GM21529 (cell line): Measurements from ENCODE around the gene SH3D19.

Experiments used
- ATAC-seq: cut with Tn5 transposase; IDR thresholded peaks from one replicate; pipeline ENCODE4 v1.9.1; 2021; ENCODE audit not compliant: unreplicated experiment

Gene SH3D19, protein sequence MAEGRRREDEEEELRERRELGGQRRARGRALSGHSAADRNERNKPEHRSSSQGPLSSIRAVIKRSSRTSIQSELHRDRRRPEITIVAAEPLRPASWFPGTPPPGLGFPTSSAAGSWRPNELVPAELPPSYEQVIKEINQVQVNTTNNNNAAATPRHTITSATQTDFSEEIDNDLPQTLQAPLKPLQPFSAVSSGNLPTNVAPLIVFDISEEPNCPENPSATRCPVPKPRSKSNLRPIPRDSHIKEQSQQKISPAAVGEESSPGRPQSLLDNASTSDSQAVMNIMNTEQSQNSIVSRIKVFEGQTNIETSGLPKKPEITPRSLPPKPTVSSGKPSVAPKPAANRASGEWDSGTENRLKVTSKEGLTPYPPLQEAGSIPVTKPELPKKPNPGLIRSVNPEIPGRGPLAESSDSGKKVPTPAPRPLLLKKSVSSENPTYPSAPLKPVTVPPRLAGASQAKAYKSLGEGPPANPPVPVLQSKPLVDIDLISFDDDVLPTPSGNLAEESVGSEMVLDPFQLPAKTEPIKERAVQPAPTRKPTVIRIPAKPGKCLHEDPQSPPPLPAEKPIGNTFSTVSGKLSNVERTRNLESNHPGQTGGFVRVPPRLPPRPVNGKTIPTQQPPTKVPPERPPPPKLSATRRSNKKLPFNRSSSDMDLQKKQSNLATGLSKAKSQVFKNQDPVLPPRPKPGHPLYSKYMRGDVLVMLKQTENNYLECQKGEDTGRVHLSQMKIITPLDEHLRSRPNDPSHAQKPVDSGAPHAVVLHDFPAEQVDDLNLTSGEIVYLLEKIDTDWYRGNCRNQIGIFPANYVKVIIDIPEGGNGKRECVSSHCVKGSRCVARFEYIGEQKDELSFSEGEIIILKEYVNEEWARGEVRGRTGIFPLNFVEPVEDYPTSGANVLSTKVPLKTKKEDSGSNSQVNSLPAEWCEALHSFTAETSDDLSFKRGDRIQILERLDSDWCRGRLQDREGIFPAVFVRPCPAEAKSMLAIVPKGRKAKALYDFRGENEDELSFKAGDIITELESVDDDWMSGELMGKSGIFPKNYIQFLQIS

DNA sequence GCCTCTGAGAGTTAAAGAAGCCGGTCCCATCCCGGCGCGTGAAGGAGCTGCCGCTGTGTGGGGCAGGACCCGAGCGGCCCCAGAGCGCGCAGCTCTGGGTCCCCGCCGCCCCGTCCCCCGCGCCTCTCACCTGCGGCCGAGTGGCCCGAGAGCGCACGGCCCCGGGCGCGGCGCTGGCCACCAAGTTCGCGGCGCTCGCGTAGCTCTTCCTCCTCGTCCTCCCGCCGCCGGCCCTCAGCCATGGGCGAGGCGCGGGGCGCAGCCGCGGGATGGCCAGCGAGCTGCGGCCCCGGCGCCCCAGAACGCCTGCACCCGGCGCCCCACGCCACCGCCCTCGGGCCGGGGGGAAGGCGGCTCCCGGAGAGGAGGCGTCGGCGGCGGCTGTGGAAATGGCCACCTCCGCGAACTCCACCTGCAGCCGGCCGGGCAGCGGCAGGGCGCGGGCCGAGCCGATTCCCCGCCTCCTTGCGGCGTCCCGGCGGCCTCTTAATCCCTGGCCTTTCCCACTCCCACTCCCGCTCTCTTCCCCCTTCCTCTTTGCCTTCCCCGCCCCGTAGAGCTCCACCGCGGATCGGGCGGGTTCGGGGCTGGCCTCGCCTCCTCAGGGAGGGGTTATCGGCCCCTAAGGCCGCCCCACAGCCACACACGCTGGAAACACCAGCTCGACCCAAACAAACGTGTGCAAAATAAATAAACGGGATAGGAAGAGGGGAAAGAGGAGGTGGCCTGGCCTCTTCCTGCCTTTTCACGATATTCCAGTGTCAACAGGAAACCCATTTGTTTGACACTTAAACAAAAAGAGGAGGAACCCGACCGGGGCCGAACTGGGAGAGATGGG, at the start of gene SH3D19:
TSS of gene SH3D19 (minus strand) at position 495 of the 838 bp plus-strand sequence. CDS start at position 242, 253 bp downstream.
- ATAC-seq: no peak

DNA sequence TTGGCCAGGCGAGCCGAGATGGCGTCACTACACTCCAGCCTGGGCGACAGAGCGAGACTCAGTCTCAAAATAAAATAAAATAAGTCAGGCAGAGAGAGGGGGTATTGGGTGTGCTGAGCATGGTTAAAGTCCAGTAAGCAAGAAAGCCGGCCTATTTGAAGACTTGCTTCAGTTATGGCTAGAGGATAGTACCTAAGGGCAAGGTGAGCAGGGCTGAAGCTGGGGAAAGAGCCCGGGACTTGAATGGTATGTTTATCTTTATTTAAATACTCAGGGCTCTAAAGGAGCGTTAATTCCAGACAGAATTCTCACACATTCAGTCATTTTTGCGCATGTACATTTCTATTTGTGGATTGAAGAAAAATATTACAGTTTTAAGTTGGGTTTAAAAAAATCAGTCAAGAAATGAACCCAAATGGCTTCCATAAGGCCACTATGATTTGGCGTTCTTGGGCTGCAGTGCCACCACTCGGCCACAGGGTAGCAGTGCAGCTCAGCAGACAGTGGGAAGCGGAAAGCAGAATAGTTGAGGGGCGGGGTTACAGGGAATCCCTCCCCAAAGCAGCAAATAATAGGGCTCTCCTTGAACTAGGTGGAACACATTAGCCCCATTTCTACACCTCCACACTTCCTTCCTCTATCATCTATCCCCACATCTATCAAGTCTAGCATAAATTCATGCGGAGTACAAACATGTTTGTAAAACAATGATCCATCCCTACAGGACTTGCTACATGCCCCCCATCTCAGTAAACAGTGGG, 37.2 kb upstream of the SH3D19 start:
- ATAC-seq: peak; percentile 99

DNA sequence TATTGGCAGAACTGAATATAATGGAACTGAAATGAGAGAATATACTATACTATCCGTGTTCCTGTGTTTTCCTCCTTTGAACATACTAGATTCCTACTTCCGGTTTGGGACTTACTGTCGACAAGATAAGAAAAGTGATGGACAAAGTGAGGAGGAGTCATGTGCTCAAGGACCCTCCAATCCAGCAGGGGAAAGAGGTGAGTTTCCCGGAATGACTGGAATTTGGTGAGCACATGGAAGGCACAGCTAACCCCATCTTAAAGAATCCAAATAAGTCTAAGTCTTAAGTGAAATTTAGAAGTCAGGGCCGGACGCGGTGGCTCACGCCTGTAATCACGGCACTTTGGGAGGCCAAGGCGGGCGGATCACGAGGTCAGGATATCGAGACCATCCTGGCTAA, 36.6 kb upstream of the SH3D19 start:
- no peak for ATAC-seq

DNA sequence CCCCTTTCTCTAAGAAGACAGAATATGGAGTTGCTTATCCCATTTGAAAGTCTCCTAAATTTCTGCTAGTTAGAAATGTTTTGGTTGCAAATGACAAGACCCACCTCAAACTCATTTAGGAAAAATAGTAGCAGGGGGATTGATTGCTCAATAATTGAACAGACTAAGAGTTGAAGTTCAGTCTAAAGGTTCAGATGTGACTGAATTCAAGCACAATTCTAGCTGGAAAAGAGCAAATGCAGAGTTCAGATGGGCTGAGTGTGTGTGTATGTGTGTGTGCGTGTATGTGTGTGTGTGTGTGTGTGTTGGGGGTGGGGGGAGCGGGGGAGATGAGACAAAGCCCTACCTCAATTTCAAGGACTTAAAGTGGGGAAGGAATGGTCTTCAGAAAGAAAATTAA, 35.7 kb upstream of the SH3D19 start:
- no peak for ATAC-seq

DNA sequence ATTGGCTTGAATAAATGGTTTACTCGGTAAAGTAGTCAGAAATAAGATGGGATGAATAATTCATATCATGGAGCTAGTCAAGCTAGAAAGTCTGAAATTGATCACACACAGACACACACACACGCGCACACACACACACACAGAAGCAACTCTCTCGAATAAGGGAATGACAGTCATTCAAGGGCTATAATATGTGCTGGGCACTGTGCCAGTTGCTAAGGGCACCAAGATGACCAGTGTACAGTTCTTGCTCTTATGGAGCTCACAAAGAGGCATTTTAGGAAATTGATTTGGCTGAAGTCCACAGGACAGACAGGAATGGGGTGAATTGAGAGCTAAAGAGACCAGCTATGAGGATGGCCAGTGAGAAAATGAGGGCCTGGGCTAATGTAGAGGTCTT, 34.2 kb upstream of the SH3D19 start:
- no peak for ATAC-seq

DNA sequence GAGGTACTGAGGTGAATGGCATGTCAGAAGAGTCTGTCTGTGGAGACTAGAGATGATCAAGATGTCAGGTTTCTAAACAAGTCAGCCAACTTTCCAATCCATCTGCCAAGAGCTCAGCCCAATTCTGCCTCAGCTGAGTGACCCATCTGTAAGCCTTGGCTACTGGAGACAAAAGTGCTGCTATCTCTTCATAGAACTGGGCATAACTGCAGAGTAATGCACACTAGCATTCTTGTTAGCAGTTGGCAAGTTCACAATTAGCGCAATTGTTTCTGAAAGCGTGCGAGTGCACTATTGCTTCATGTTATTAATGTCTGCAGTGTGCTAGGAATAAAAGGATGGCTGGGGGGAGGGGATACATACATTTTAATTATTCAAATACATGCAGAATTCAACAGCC, 32.9 kb upstream of the SH3D19 start:
- no peak for ATAC-seq

DNA sequence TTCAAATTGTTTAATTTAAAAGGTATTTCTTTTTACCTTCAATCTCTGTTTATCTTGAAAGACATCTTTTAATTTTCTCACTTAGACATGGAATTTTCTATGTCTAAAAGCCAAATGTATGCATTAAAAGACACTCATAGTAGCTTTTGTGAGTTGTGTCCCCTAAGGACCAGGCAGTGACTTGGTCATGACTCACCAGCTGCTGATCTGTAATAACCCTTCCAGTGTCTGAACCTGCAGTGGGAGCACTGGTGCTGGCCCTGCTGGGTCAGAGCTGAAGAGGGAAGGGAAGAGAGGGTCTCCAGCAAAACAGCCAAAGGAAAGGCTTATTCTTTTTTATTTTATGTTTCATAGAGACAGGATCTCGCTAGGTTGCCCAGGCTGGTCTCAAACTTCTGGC, 31.1 kb upstream of the SH3D19 start:
- ATAC-seq: no peak

DNA sequence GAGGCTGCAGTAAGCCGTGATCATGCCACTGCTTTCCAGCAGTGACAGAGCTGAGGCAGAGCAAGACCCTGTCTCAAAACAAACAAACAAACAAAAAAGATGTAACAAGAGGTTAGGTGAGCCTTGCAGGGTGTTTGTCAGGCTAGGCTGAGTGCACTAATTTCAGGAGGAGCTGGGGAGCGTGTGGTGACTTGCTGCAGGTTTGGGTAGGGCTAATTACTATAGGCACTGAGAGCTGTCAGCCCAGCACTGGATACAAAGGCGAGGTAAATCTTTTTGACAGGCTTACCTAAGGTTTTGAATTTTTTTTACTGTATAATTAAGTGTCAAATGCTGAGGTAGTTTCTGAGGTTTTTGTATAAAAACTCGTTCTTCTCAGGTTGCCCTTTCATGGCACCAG, 29.8 kb upstream of the SH3D19 start:
- ATAC-seq: no peak

DNA sequence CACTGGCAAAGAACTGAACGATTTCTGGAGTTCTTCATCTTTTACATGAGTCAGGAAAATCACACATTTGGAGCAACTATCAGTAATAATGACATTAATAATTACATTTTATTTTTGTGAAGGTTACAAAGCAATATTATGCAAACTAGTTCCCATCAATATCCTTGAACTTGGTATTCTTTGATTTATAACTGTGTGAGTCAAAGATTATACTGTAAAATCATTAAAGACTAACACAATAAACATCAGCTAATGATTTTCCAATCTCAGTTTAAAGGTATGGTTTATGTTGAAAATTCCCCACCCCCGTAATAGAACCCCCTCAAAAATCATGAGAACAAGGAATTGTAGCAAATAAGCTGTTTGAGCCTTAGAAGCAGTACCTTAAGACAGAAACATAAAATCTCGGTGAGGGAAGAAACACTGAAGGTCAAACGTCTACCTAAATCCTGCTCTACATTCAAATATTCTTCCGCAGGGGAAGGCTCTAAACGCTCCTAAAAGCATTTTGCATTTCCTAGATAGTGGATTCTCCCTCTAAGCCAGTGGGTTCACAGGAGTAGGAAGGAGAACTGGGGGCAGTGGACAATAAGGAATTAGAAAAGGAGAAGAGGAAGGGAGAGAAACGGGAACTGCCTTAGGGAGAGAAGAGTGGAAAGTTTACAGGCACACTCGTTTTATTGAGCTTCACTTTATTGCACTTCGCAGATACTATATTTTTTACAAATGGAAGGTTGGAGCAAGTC, 22.3 kb upstream of the SH3D19 start:
- ATAC-seq: no peak

DNA sequence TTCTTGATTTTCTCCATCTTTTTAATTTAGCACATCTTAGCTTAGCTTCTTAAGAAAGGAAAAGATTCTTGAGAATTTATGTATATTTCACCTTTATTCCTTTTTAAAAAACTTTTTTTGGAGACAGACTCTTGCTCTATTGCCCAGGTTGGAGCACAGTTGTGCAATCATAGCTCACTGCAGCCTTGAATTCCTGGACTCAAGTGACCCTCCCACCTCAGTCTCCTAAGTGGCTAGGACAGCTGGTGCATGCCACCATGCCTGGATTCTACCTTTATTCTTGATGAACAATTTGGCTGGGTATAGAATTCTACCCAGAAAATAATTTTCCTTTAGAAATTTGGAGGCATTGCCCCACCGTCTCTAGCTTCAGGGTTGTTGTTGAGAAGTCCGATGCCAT, 19.5 kb upstream of the SH3D19 start:
- ATAC-seq: no peak

DNA sequence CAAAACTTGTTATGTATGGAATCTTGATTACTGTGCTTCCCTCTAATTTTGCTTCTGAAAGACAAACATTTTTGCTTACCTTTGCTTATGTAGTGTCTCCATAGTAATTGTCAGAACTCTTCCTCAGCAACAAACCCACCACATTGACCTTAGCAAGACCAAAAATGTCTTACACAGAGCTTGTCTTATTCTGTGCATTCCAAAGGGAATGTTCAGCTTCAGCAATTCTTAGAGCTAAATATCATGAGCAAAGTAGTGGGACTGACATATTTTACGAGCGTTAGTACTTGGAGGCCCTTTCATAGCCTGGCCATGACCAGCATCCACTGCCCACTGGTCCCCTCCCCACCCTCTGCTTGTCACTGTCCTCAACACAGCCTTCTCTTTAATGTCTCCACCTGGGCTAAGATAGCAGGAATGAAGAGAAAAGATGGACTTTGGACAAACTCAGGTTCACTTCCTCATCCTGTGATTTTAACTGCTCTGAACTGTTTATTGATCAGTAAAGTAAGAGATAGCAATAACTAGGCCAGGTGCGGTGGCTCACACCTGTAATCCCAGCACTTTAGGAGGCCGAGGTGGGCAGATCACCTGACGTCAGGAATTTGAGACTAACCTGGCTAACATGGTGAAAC, 15.5 kb upstream of the SH3D19 start:
- no peak for ATAC-seq

DNA sequence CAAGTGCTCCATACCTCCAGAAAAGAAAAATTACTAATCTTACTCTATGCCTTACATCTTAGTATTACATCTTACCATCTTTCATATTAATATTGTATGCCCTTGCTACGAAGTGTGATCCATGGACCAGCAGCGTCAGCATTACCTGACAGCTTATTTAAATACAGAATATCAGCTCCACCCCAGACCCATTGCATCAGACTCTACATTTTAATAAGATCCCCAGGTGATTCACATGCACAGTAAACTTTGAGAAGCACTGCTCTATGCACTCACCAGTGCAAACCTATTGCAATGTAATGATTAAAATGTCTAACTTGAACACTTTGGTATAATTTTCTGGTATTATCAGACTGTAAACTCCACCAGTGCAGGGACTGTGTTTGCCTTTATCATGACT, 14.1 kb upstream of the SH3D19 start:
- ATAC-seq: no peak

DNA sequence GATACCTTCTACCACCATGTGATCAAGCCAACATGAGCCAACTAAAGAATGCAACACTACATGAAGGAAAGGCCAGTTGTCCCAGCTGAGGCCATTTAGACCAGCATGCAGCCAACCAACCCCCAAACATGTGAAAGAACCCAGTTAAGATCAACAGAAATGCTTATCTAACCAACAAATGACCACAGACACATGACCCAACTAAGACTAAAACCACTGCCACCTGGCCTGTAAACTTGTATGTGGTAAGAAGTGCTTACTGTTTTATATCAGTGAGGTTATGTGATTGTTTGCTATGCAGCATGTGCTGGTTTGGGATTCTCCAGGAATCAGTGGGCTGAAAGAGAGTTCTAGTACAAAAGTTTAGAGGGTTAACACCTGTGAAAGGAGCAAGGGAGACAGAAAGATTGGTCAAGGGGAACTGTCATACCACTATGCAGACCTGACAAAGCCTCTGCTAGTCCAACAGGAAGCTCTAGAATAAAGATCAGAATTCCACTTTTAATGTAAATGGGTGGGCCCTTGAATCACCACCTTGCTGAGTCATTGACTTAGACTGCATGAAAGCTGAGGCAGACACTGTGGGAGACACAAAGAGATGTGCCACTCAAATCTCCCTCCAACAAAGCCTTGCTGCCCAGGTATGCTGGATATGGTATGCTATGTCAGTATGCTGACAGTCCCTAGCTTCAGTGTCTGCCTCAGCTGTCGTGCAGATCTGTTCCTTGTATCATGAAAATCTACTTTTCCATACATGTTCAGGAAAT, 6.1 kb upstream of the SH3D19 start:
- ATAC-seq: no peak

DNA sequence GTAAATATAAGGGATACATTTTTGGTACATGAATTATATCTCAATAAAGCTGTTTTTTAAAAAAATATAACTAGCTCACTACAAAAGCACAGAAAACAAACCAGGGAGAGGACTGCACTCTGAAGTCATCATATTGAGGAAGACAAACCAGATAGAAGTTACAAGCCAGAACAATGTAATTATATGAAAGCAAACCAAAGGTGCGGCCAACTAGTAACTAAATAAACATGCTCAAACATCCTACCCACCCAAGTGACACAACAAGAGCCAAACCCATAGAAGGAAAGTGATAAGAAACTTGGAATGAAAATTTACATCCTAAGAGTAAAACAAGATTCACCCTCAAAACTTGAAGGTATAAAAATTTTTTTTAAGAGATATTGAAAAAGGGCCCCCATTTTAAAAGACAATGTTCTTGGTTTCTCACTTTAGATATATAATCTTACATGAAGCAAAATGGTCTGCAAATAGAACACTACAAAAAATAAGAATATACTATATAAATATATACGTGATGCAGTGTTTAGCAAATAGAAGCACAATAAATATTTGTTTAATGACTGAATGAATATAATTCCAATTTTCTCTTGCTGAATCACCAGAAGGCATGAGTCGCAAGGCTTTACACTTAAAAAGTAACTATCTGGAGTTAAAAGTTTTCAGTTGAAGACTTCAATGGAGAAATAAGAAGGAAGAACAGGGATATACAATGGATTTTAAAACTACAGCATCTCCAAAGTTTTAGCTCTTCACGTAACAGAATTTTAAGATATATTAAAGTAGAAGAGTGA, 4.0 kb upstream of the SH3D19 start:
- ATAC-seq: no peak

DNA sequence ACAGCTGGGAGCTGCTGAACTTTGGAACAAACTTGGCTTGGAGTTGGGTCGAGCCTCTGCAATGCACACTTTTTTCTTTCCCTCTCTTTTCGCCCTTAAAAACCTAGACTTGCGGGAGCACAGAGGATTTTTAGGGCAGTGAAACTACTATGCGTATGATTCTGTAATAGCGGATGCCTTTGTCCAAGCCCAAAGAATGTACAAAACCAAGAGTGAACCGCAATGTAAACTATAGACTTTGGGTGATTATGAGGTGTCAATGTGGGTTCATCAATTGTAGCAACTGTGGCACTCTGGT, 493 bp upstream of the SH3D19 start:
- no peak for ATAC-seq

DNA sequence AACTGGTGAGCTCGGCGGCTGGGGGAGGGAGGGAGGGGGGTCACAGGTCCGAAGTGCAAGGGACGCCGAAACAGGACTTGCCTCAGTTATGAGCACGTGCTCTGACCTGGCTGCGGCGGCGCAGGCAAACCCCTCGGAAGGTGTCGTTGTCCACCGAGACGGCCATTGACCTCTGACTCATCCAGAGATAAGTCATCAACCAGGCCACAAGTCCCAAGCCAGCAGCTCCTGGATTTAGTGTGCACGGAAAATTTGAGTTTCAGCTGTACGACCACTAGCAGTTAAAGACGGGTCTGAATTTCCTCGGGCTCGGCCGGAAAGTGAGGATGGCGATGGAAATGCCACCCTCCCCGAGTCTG, 674 bp downstream of the SH3D19 start:
- no peak for ATAC-seq

DNA sequence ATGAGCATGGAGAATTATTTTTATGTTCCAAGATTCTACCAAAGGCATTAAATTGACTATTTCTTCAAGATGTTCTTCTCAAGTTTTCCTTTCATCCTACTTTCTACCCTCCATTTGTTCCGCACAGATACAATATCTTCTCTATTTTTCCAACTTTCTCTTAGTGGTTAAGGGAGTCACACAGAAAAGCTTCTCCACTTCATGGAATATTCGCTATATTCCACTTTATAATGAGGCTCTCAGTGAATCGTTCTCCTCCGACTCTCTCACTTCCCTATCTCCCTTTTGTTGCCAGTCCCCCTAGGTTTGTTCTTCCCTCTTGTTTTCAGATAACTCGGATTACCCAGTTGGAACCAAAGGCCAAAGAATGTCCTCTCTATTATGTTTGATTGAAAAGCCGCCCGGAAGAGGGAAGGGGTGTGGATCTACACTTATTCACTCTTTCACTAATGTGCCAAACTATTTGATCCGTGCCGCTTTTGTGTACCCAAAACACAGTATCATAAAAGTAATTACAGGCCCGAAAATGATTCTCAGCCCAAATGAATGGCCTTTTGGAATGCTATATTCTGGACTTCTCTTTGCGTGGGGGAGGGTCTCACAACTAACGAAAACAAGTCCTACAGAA, 1.2 kb downstream of the SH3D19 start:
- no peak for ATAC-seq
